ENCODE results near the gene GPR21. TPM values are rescaled to one million over a fixed set of nuclear protein-coding genes. Genes with fewer than 3 reads are reported as not detected.

GPR21 gene
- total RNA-seq, 2 donors from 2014 or later, result 1.4 to 3.0 TPM

DNA sequence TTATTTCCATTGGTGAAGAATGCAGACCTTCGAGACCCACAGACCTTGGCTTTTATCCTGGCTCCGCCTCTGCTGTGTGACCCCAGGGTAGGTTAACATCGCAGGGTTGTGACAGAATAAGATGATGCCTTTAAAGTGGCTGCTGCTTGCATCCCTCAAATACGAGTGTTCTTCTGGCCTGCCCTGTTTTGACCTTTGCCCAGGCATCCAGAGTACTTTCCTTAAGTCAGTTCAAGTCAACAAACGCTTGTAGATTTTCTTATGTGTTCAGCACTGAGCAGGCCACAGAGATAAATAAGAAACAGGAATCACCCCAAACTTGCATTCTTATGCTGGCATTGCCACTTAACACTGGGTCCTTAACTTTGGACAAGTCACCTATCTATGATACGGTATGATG, 50.2 kb downstream of the GPR21 start:
- H3K4me1 Mint-ChIP-seq (ENCODE audit: low read depth in 2 of 2), result no peaks in the 10 kb centered on the region

GRCh38 chr9:123084256-123084655, 50.8 kb downstream of the GPR21 start:
- H3K4me3 Mint-ChIP-seq, result no peak overlapping the region
- H3K36me3 Mint-ChIP-seq, result peaks cover 11% of the 10 kb centered on the region
- H3K27me3 Mint-ChIP-seq, result no peaks in the 10 kb centered on the region
- DNase-seq (ENCODE audit: low spot score) (no peak), ATAC-seq (no peak)
- no peak overlapping the region for H3K27ac Mint-ChIP-seq
- no peaks in the 10 kb centered on the region for H3K4me1 Mint-ChIP-seq (ENCODE audit: low read depth in 2 of 2)
- no peaks in the 10 kb centered on the region for H3K9me3 Mint-ChIP-seq

More for the DNA sequence above, 50.2 kb downstream of the GPR21 start:
- H3K9me3 Mint-ChIP-seq, result no peaks in the 10 kb centered on the region
- no peak for DNase-seq (ENCODE audit: low spot score)
- H3K36me3 Mint-ChIP-seq, result peaks cover 14% of the 10 kb centered on the region
- ATAC-seq, result no peak
- no peaks in the 10 kb centered on the region for H3K27me3 Mint-ChIP-seq
- H3K4me3 Mint-ChIP-seq, result no peak overlapping the region
- H3K27ac Mint-ChIP-seq, result no peak overlapping the region

Other genes starting within 250 kb of the GPR21 start
- not detected for gene OR5C1, start 244.7 kb upstream of the GPR21 start, total RNA-seq
- not detected for gene OR1K1, start 233.5 kb upstream of the GPR21 start, total RNA-seq
- 10 to 100 TPM; 22.2 to 23.2 TPM for gene PDCL, start 205.1 kb upstream of the GPR21 start, total RNA-seq
- 10 to 100 TPM; 45.0 to 57.3 TPM for gene RC3H2, start 128.3 kb upstream of the GPR21 start, total RNA-seq
- 10 to 100 TPM in 1 of 2 donors, 1 to 10 TPM in 1; 7.0 to 13.3 TPM for gene ZBTB6, start 120.3 kb upstream of the GPR21 start, total RNA-seq
- 1 to 10 TPM; 5.1 to 7.5 TPM for gene ZBTB26, start 102.2 kb upstream of the GPR21 start, total RNA-seq
- gene RABGAP1, start 92.6 kb upstream of the GPR21 start, total RNA-seq, result 10 to 100 TPM; 27.6 to 31.2 TPM
- 10 to 100 TPM in 1 of 2 donors, 1 to 10 TPM in 1; 6.9 to 13.9 TPM for gene STRBP, start 234.9 kb downstream of the GPR21 start, total RNA-seq

Data from natural killer cell treated with Interleukin-12 subunit alpha and Interleukin-12 subunit beta and Interleukin-15 and Interleukin-18, amount 100 ng/mL, for 72 hours (primary cell).